HL-60 (cell line): Measurements from ENCODE around the gene GRIK2.

ENCODE experiments used
- DNase-seq, 2 experiments: peaks; one replicate each; pipeline ENCODE4 v3.0.0-alpha.2; 2010 to 2020; ENCODE audit warnings: low read depth in 1 of 2, low spot score in 1 of 2
- H3K27ac ChIP-seq: fragments of 250-450 bp; sonication (Bioruptor Pico); replicated peaks from 2 replicates; pipeline ENCODE4 v1.5.1; 2020; ENCODE audit warnings: mild to moderate bottlenecking, moderate library complexity
- H3K27me3 ChIP-seq: fragments of 250-450 bp; sonication (Bioruptor Pico); 2 replicates; pipeline ENCODE4 v1.5.1; 2021; ENCODE audit warnings: mild to moderate bottlenecking, moderate library complexity; ENCODE audit not compliant: insufficient read depth, poor library complexity, severe bottlenecking
- H3K4me3 ChIP-seq: replicated peaks from 2 replicates; pipeline ENCODE4 v1.5.1; 2011; ENCODE audit warnings: mild to moderate bottlenecking, control low read depth, low read length; ENCODE audit not compliant: insufficient read depth
- GABPA ChIP-seq: IDR thresholded peaks from 2 replicates; pipeline ENCODE4 v1.6.1; 2012; ENCODE audit warnings: low read depth
- POLR2AphosphoS5 ChIP-seq: IDR thresholded peaks from 2 replicates; pipeline ENCODE4 v1.6.1; 2012; ENCODE audit warnings: low read depth
- REST ChIP-seq: IDR thresholded peaks from 2 replicates; pipeline ENCODE4 v1.6.1; 2012; ENCODE audit warnings: low read depth; ENCODE audit not compliant: insufficient replicate concordance
- SPI1 ChIP-seq: IDR thresholded peaks from 2 replicates; pipeline ENCODE4 v1.6.1; 2012; ENCODE audit warnings: low read depth, mild to moderate bottlenecking, borderline replicate concordance
- TF ChIP-seq, protein P1 (sequence below): IDR thresholded peaks from one replicate; pipeline ENCODE4 v1.5.1; 2011; ENCODE audit warnings: low read length, control low read depth, inconsistent platforms; ENCODE audit not compliant: insufficient read depth

Gene GRIK2

GRCh38 chr6:101351173-101351572 lies 42.3 kb upstream of the GRIK2 start:
- Histone ChIP-seq H3K27ac (no peak overlapping the region), H3K27me3 (no peaks in the 10 kb centered on the region), H3K4me3 (no peak overlapping the region)
- TF ChIP-seq REST (no peak), SPI1 (no peak), POLR2AphosphoS5 (no peak), GABPA (no peak)
- TF ChIP-seq, protein P1, sequence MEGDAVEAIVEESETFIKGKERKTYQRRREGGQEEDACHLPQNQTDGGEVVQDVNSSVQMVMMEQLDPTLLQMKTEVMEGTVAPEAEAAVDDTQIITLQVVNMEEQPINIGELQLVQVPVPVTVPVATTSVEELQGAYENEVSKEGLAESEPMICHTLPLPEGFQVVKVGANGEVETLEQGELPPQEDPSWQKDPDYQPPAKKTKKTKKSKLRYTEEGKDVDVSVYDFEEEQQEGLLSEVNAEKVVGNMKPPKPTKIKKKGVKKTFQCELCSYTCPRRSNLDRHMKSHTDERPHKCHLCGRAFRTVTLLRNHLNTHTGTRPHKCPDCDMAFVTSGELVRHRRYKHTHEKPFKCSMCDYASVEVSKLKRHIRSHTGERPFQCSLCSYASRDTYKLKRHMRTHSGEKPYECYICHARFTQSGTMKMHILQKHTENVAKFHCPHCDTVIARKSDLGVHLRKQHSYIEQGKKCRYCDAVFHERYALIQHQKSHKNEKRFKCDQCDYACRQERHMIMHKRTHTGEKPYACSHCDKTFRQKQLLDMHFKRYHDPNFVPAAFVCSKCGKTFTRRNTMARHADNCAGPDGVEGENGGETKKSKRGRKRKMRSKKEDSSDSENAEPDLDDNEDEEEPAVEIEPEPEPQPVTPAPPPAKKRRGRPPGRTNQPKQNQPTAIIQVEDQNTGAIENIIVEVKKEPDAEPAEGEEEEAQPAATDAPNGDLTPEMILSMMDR, result no peak
- DNase-seq, result no peak

DNA sequence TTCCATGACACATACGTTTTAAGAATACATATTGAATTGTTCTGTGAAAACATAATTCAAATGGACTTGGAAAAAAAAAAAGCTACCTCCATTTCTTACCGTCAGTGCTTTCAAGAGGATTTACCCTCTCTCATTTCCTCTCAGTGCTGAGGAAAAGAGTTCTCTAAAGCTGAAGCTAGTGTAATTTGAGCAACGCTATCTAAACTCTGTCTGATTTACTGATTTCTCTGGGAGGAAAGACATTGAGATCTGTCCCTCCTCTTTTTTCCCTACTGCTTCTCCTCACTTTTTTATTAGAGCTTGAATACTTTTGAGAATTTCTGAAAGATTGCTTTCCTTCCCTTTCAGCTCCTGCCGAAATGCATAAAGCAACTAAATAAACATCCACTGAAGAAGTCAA lies 41.2 kb upstream of the GRIK2 start:
- TF ChIP-seq POLR2AphosphoS5, result no peak
- no peaks in the 10 kb centered on the region for H3K27me3 ChIP-seq
- DNase-seq, result no peak
- H3K27ac ChIP-seq, result no peak overlapping the region
- no peak overlapping the region for H3K4me3 ChIP-seq

DNA sequence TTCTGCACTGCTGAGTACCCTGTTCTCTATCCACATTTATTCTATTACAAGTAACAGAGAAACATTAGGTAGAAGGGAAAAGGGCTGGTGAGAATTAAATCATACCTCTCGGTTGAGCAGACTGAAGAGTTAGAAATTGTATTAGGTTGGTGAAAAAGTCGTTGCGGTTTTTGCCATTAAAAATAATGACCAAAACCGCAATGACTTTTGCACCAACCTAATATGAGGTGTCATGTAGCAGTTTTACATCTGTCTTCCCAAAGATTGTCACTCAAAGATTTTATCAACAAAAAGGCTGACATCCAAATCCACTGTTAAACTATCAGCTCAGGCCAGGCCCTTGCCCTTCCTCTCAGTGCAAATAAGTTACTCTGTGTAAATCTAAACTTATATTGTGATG lies 28.3 kb upstream of the GRIK2 start:
- Histone ChIP-seq H3K27me3 (no peaks in the 10 kb centered on the region), H3K27ac (no peak overlapping the region), H3K4me3 (no peak overlapping the region)
- DNase-seq, result no peak
- TF ChIP-seq, protein P1, result no peak
- TF ChIP-seq GABPA, result no peak
- TF ChIP-seq POLR2AphosphoS5, result no peak
- TF ChIP-seq REST, result no peak
- TF ChIP-seq SPI1, result no peak

DNA sequence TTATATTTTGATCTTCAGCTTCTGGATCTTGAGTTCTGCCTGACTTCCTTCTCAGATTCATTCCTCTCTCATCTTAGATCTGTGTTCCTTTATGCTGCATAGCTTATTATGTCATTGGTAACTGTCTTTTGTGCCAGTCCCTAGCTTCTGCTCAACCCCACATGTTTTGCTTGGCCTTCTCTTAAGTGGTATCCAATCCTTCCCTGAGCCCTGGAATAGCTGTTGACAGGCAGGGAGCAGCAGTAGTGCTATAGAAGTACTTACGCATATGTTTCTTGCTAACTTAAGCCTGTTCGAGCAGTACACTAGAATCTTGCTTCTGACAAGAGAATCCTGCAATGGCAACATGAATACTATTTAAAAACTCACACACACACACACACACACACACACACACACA lies 13.6 kb upstream of the GRIK2 start:
- Histone ChIP-seq H3K4me3 (no peak overlapping the region), H3K27ac (no peak overlapping the region), H3K27me3 (no peaks in the 10 kb centered on the region)
- TF ChIP-seq, protein P1, result no peak
- TF ChIP-seq SPI1, result no peak
- TF ChIP-seq REST, result no peak
- no peak for TF ChIP-seq GABPA
- TF ChIP-seq POLR2AphosphoS5, result no peak
- no peak for DNase-seq
